Heart right ventricle (tissue), 16 donors: ENCODE measurements around the gene ECE2. TPM values are rescaled to one million over a fixed set of nuclear protein-coding genes. Genes with fewer than 3 reads are reported as not detected.
A peak's percentile ranks its signal among the peaks of the same experiment; 100 is the strongest.

Source experiments
- ATAC-seq, 8 donors: fragments of 200-7000 bp; cut with Tn5 transposase; one replicate each; pipeline ENCODE4 v1.9.1; 2020; ENCODE audit warnings: mild to moderate bottlenecking in 8 of 8, moderate library complexity in 8 of 8, moderate number of reproducible peaks in 1 of 8
- DNase-seq, 2 donors: peaks; one replicate each; pipeline ENCODE4 v3.0.0-alpha.2; 2020
- H3K27ac ChIP-seq, 10 donors: fragments of 200-600 bp; sonication (generic) in 2 of 10; one replicate each; pipeline versions ENCODE4 v1.5.0 to v1.8.0; 2020 to 2022; ENCODE audit warnings: mild to moderate bottlenecking in 3 of 10
- H3K27me3 ChIP-seq, 7 donors: fragments of 200-600 bp; one replicate each; pipeline ENCODE4 v1.8.0; 2021 to 2022; ENCODE audit warnings: mild to moderate bottlenecking in 2 of 7
- H3K36me3 ChIP-seq, 9 donors: fragments of 200-600 bp; sonication (generic) in 1 of 9; one replicate each; pipeline versions ENCODE4 v1.5.0 to v1.8.0; 2020 to 2022; ENCODE audit warnings: mild to moderate bottlenecking in 2 of 9
- H3K4me1 ChIP-seq, 9 donors: fragments of 200-600 bp; sonication (generic) in 1 of 9; one replicate each; pipeline versions ENCODE4 v1.5.0 to v1.8.0; 2020 to 2022; ENCODE audit warnings: mild to moderate bottlenecking in 4 of 9
- H3K4me3 ChIP-seq, 10 donors: fragments of 200-600 bp; sonication (generic) in 2 of 10; one replicate each; pipeline versions ENCODE4 v1.5.0 to v1.8.0; 2020 to 2022; ENCODE audit warnings: mild to moderate bottlenecking in 7 of 10, moderate library complexity in 2 of 10
- H3K9me3 ChIP-seq, 11 donors: fragments of 200-600 bp in 10 of 11; sonication (generic) in 2 of 11; one replicate each; pipeline versions ENCODE4 v1.5.0 to v1.8.0; 2013 to 2022; ENCODE audit warnings: mild to moderate bottlenecking in 2 of 11, control low read depth in 1 of 11, moderate library complexity in 1 of 11
- CTCF ChIP-seq, 9 donors: fragments of 200-600 bp; sonication (generic) in 2 of 9; IDR thresholded peaks; one replicate each; pipeline versions ENCODE4 v1.5.0 to v1.8.0; 2021 to 2022; ENCODE audit warnings: antibody characterized with exemption in 9 of 9, mild to moderate bottlenecking in 5 of 9, moderate library complexity in 1 of 9
- WGBS, 2 donors: extraction: QIAGEN DNeasy Blood & Tissue Kit; methylation state at CpG; one replicate each; pipeline ENCODE4 v1.1.7; 2013; ENCODE audit warnings: inconsistent platforms in 1 of 2; 5-methylcytosine and 5-hydroxymethylcytosine counted together
- intact Hi-C, 10 donors: fragments of 100-400 bp; cut with DNase I; formaldehyde crosslinking; loops; one replicate each; pipeline versions ENCODE4 v1.11.1 to v1.14.2; 2022
- polyA plus RNA-seq, 2 donors: library from polyadenylated mRNA; stranded (reverse); fragments of 200-250 nt; gene quantifications; one replicate each; pipeline ENCODE4 v1.2.3, GENCODE V29; 2013
- total RNA-seq, 10 donors: library from RNA; stranded (reverse); fragmentation: NEBNext Ultra II Directional in 3 of 10; extraction: Animal tissue kit (Norgen Biotek cat#: 25700) in 3 of 10; gene quantifications; one replicate each; pipeline versions ENCODE4 v1.2.1 to v1.2.4, GENCODE V29; 2021 to 2023
- donor health status: Arrhythmogenic right ventricular cardiomyopathy.
- donor health status: ischemic (EF 13 %, LVEDD 7.1; RV severe dilation, severe dysfunction).
- donor health status: healthy with polysubstance abuse.
- donor health status: DM: no; HTN: yes; CAD: no.
- donor health status: DM: no; HTN: no; CAD: no.
- donor health status: ischemic (EF 25% LVEDD 6.9; RV normal size, moderate dysfunction).
- donor health status: ischemic (EF 25% LVEDD 5.7; RV mildly dilated, moderate dysfunction).
- donor health status: healthy.
- donor health status: DM: yes; HTN: yes; CAD: no.
- donor health status: Ischemic cardiomyopathy.
- donor health status: ischemic (EF 35%, LVEDD 5.7; RV mildly dilated, moderate dysfunction).
- donor health status: nonischemic (EF 11% LVEDD 7.7; RV severe dilation, severe dysfunction).
- donor health status: DM: yes; HTN: yes; CAD: no.
- donor health status: PGD.
- donor health status: ischemic (EF 29% LVEDD 5.4; RV normal size, mild dysfunction).
- donor health status: nonischemic (EF 23%, LVEDD 6.1; RV moderate dilation, normal function).

The ECE2 gene
- total and polyA plus RNA-seq, 12 donors = 0.20 to 0.28 TPM; not detected in 10

- H3K4me1 ChIP-seq = peaks cover 5 to 24% (median 16%) of the 10 kb centered on the region in 9 donors
- H3K27me3 ChIP-seq = no peaks in the 10 kb centered on the region
- 15 to 16% methylated on average over 29 of the region's 29 CpGs for WGBS, 2 donors
- H3K9me3 ChIP-seq = no peaks in the 10 kb centered on the region
- H3K36me3 ChIP-seq = peaks cover 7 to 47% (median 44%) of the 10 kb centered on the region in 9 donors
- peak overlapping the region; percentile 9 to 93 (median 83) for H3K27ac ChIP-seq
- no peak for TF ChIP-seq CTCF (IDR thresholded peaks at IDR 0.05)
- peak overlapping the region; percentile 67 to 100 (median 92) for H3K4me3 ChIP-seq
- ATAC-seq = no peak
- intact Hi-C loops = loop anchor here in 5 of 10 donors (2.0 to 10.0 kb wide), 9 partner anchors 15 to 405 kb away; partner anchors contain the start of genes ALG3 (in 2 of the 5), EEF1AKMT4 (in 2 of the 5), ABCF3 (in 1 of the 5) and EIF4G1 (in 1 of the 5)
- no peak for DNase-seq
Observed at GRCh38 chr3:184299488-184300377, 23.9 kb downstream of the ECE2 start.

DNA sequence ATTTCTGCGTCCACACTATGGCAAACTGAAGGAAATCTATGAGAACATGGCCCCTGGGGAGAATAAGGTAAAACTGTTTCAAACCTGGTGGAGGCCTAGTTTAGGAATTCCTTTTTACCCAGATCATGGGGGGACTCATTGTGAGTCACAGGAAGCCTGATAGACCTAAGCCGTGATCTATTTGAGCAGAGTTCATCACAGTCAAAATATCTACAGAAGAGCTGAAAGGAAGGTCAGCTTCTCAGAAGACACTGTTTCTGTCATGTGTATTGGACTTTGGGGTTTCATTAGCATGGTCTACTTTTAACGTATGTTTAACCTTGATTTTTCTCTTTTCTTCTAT, 24.5 kb downstream of the ECE2 start:
- DNase-seq (no peak), ATAC-seq (no peak)
- Histone ChIP-seq H3K36me3 (peaks cover 7 to 53% (median 50%) of the 10 kb centered on the region in 9 donors), H3K4me1 (peaks cover 5 to 24% (median 16%) of the 10 kb centered on the region in 9 donors), H3K4me3 (peak overlapping the region in 7 of 10 donors; percentile 89 to 100 (median 96)), H3K27ac (peak overlapping the region in 1 of 10 donors; percentile 93), H3K27me3 (no peaks in the 10 kb centered on the region), H3K9me3 (no peaks in the 10 kb centered on the region)
- no peak for TF ChIP-seq CTCF (IDR thresholded peaks at IDR 0.05)
- intact Hi-C loops = loop anchor here in 1 of 10 donors (10.0 kb wide), 1 partner anchor 54 kb away; no protein-coding TSS in a partner anchor
- WGBS, 2 donors = 72 to 79% methylated on average over 3 of the region's 3 CpGs

DNA sequence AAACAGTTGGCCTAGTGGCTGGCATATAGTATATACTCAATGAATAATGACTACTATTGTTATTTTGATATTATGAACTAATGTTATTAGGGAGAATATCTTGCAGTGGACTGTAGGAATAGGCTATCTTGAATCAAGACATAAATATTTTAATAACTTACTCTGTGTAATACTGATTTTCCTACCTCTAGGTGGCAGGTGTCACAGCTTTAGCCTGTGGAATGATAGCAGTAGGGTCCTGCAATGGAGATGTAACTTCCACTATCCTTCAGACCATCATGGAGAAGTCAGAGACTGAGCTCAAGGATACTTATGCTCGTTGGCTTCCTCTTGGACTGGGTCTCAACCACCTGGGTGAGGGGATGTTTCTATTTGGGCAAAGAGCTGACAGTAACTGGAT, 29.8 kb downstream of the ECE2 start:
- Histone ChIP-seq H3K36me3 (peaks cover 7 to 89% (median 87%) of the 10 kb centered on the region in 9 donors), H3K27ac (no peak overlapping the region), H3K27me3 (no peaks in the 10 kb centered on the region), H3K4me3 (no peak overlapping the region), H3K4me1 (peaks cover 0 to 5% (median 4%) of the 10 kb centered on the region in 9 donors), H3K9me3 (no peaks in the 10 kb centered on the region)
- no peak for DNase-seq
- intact Hi-C loops = loop anchor here in 1 of 10 donors (10.0 kb wide), 1 partner anchor 49 kb away; no protein-coding TSS in a partner anchor
- peak in 7 of 9 donors; percentile 20 to 43 (median 25) for TF ChIP-seq CTCF (IDR thresholded peaks at IDR 0.05)
- ATAC-seq = peak in 2 of 8 donors; percentile 10 to 18
- 69 to 79% methylated on average over 1 of the region's 1 CpG for WGBS, 2 donors

- H3K4me1 ChIP-seq = no peaks in the 10 kb centered on the region
- DNase-seq = no peak
- H3K9me3 ChIP-seq = no peaks in the 10 kb centered on the region
- ATAC-seq = no peak
- intact Hi-C loops = loop anchor here in 1 of 10 donors (10.0 kb wide), 1 partner anchor 48 kb away; no protein-coding TSS in a partner anchor
- no peaks in the 10 kb centered on the region for H3K27me3 ChIP-seq
- WGBS, 2 donors = 89 to 93% methylated on average over 4 of the region's 4 CpGs
- H3K36me3 ChIP-seq = peaks cover 7 to 81% (median 78%) of the 10 kb centered on the region in 9 donors
- TF ChIP-seq CTCF (IDR thresholded peaks at IDR 0.05) = no peak
- H3K4me3 ChIP-seq = no peak overlapping the region
- H3K27ac ChIP-seq = no peak overlapping the region
Observed at GRCh38 chr3:184306341-184306972, 30.6 kb downstream of the ECE2 start.
